GM12872 (cell line): Measurements from ENCODE around the gene OPN3.

ENCODE experiments used
- CTCF ChIP-seq: IDR thresholded peaks from 3 replicates; pipeline ENCODE4 v1.5.1; 2011; ENCODE audit warnings: low read depth, mild to moderate bottlenecking, low read length, moderate library complexity; ENCODE audit not compliant: insufficient read depth

The OPN3 gene

GRCh38 chr1:241642593-241642944, 2.4 kb upstream of the OPN3 start:
- no peak for TF ChIP-seq CTCF

GRCh38 chr1:241641773-241642592, 1.8 kb upstream of the OPN3 start:
- no peak for TF ChIP-seq CTCF

GRCh38 chr1:241640867-241641622, 876 bp upstream of the OPN3 start:
- TF ChIP-seq CTCF = no peak

- TF ChIP-seq CTCF = 0 out of 3 replicates have a peak, but pooled peaks have one; percentile 2
Measured at GRCh38 chr1:241639623-241640148, 483 bp downstream of the OPN3 start.

GRCh38 chr1:241638909-241639622, 1.1 kb downstream of the OPN3 start:
- TF ChIP-seq CTCF = no peak

GRCh38 chr1:241638099-241638682, 2.0 kb downstream of the OPN3 start:
- TF ChIP-seq CTCF = no peak

- no peak for TF ChIP-seq CTCF
Measured at GRCh38 chr1:241637604-241638003, 2.6 kb downstream of the OPN3 start.
